PC-3 (cell line): ENCODE results near the gene TEX14. TPM values are rescaled to one million over a fixed set of nuclear protein-coding genes. Genes with fewer than 3 reads are reported as not detected.

Source experiments
- ATAC-seq: fragments of 200-7000 bp; cut with Tn5 transposase; 2 replicates; pipeline ENCODE4 v1.9.1; 2020; ENCODE audit warnings: mild to moderate bottlenecking, moderate library complexity
- BruUV-seq: library from RNA; stranded (reverse); fragments of 400-500 nt; replicated peaks from 2 replicates; lab custom pipeline; 2021; lab: Mats Ljungman, UMichigan
- CTCF ChIA-PET: fragments of 300-600 bp; sonication (Branson Sonifier 250); formaldehyde crosslinking; loops from one replicate; lab custom pipeline; 2022; ENCODE audit warnings: antibody characterized with exemption; lab: Charles Lee
- POLR2A ChIA-PET: fragments of 300-600 bp; sonication (Branson Sonifier 250); formaldehyde crosslinking; loops from one replicate; lab custom pipeline; 2022; ENCODE audit warnings: antibody characterized with exemption; ENCODE audit not compliant: unreplicated experiment; lab: Charles Lee
- DNase-seq: peaks from one replicate; pipeline ENCODE4 v3.0.0-alpha.2; 2015
- H2AFZ ChIP-seq: fragments of 300-600 bp; sonication (generic); 2 replicates; pipeline ENCODE4 v1.6.0; 2016; ENCODE audit warnings: antibody characterized with exemption, low read length
- H3F3A ChIP-seq: fragments of 300-600 bp; sonication (generic); one replicate; pipeline ENCODE4 v1.6.0; 2017; ENCODE audit warnings: antibody characterized with exemption, low read length, control low read depth, mild to moderate bottlenecking; ENCODE audit not compliant: unreplicated experiment
- H3K27ac ChIP-seq: fragments of 300-600 bp; sonication (generic); 2 replicates; pipeline ENCODE4 v1.5.1; 2016; ENCODE audit warnings: mild to moderate bottlenecking, low read length
- H3K27me3 ChIP-seq: fragments of 300-600 bp; sonication (generic); 2 replicates; pipeline ENCODE4 v1.6.1; 2016; ENCODE audit warnings: low read length, mixed read lengths
- H3K36me3 ChIP-seq: fragments of 300-600 bp; sonication (generic); 2 replicates; pipeline ENCODE4 v1.6.1; 2016; ENCODE audit warnings: low read depth, mixed run types, low read length, mixed read lengths
- H3K4me1 ChIP-seq: fragments of 300-600 bp; sonication (generic); 2 replicates; pipeline ENCODE4 v1.5.1; 2016; ENCODE audit warnings: low read length; ENCODE audit not compliant: insufficient read depth
- H3K4me2 ChIP-seq: fragments of 300-600 bp; sonication (generic); 2 replicates; pipeline ENCODE4 v1.6.0; 2016; ENCODE audit warnings: low read length
- H3K4me3 ChIP-seq: fragments of 300-600 bp; sonication (generic); 2 replicates; pipeline ENCODE4 v1.5.1; 2016; ENCODE audit warnings: mild to moderate bottlenecking, low read length, mixed read lengths
- H3K79me2 ChIP-seq: fragments of 300-600 bp; sonication (generic); 2 replicates; pipeline ENCODE4 v1.6.1; 2017; ENCODE audit warnings: low read length, mixed read lengths
- H3K9ac ChIP-seq: fragments of 300-600 bp; sonication (generic); 2 replicates; pipeline ENCODE4 v1.6.0; 2016; ENCODE audit warnings: mild to moderate bottlenecking, low read length
- H3K9me2 ChIP-seq: fragments of 300-600 bp; sonication (generic); replicated peaks from 2 replicates; pipeline ENCODE4 v1.6.1; 2016; ENCODE audit warnings: mixed run types, low read length, mixed read lengths
- H3K9me3 ChIP-seq: fragments of 300-600 bp; sonication (generic); 2 replicates; pipeline ENCODE4 v1.6.1; 2016; ENCODE audit warnings: low read length, mixed read lengths
- H4K20me1 ChIP-seq: fragments of 300-600 bp; sonication (generic); 2 replicates; pipeline ENCODE4 v1.6.1; 2016; ENCODE audit warnings: low read length, mixed read lengths
- EZH2 ChIP-seq: fragments of 300-600 bp; sonication (generic); IDR thresholded peaks from one replicate; pipeline ENCODE4 v1.6.1; 2017; ENCODE audit warnings: antibody characterized with exemption, mild to moderate bottlenecking, low read length; ENCODE audit not compliant: unreplicated experiment
- EZH2phosphoT487 ChIP-seq: fragments of 300-600 bp; sonication (generic); IDR thresholded peaks from 2 replicates; pipeline ENCODE4 v1.6.1; 2018; ENCODE audit warnings: mild to moderate bottlenecking, antibody characterized with exemption, low read length, borderline replicate concordance
- intact Hi-C: fragments of 100-400 bp; cut with micrococcal nuclease; formaldehyde crosslinking; loops from 2 replicates; pipeline ENCODE4 v1.9.0; 2023
- total RNA-seq: library from RNA; depleted of rRNA; stranded (reverse); fragments of >200 nt; gene quantifications from 2 replicates; pipeline ENCODE4 v1.2.3, GENCODE V29; 2014
- TF ChIP-seq, protein P1 (sequence below): fragments of 300-600 bp; sonication (generic); conservative IDR thresholded peaks from 2 replicates; pipeline ENCODE4 v1.5.1; 2017; ENCODE audit warnings: antibody characterized with exemption, low read depth, mild to moderate bottlenecking, low read length

TEX14 gene
- total RNA-seq, 1 experiment from 2014 or later, result 0.29 TPM

DNA sequence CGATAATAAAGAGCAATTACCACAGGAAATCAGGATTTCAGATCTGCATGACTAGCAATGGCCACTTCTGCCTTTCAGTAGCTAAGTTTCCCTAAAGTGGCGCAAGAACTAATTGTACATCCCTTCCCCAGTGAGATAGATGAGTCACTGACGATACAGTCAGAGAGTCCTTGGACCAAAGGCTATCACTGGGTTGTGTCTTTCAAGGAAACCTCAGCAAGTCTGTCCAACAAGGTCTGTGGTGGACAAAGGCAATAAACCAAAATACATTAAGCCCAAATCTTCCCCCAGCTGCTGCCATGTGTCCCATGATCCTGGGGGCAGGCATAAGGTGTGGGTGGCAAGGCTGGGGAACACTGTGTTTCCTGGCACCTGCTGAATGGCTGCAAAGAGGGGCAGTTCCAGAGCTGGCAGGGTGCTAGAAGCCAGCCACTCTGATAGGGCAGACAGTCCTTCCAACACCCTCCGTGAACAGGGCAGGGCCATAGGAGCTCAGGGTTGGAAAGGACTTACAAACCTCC, 156.9 kb downstream of the TEX14 start:
- no peaks in the 10 kb centered on the region for H3K9me2 ChIP-seq
- no peak overlapping the region for H3K4me2 ChIP-seq
- intact Hi-C loops, result no loop called here
- ChIA-PET CTCF (interaction anchor here (0.6 kb wide), 1 partner anchor 10 kb away, joined by 3 read pairs; no protein-coding TSS in a partner anchor), POLR2A (interaction anchor here (0.6 kb wide), 2 partner anchors 97 to 819 kb away, joined by 3 to 5 read pairs; no protein-coding TSS in a partner anchor)
- BruUV-seq, result no TSS peak
- H3K9me3 ChIP-seq, result no peaks in the 10 kb centered on the region
- H3K4me3 ChIP-seq, result no peak overlapping the region
- peaks cover 9% of the 10 kb centered on the region for H3K27me3 ChIP-seq
- H3K79me2 ChIP-seq, result no peaks in the 10 kb centered on the region
- peak; percentile 53 for DNase-seq
- H3K36me3 ChIP-seq, result no peaks in the 10 kb centered on the region
- H3K9ac ChIP-seq, result no peak overlapping the region
- H3F3A ChIP-seq, result no peaks in the 10 kb centered on the region
- no peaks in the 10 kb centered on the region for H4K20me1 ChIP-seq
- no peak overlapping the region for H2AFZ ChIP-seq
- peaks cover 21% of the 10 kb centered on the region for H3K4me1 ChIP-seq
- ATAC-seq, result peak; percentile 2; the same call in 1 of the 2 replicates
- no peak overlapping the region for H3K27ac ChIP-seq
- TF ChIP-seq, protein P1, sequence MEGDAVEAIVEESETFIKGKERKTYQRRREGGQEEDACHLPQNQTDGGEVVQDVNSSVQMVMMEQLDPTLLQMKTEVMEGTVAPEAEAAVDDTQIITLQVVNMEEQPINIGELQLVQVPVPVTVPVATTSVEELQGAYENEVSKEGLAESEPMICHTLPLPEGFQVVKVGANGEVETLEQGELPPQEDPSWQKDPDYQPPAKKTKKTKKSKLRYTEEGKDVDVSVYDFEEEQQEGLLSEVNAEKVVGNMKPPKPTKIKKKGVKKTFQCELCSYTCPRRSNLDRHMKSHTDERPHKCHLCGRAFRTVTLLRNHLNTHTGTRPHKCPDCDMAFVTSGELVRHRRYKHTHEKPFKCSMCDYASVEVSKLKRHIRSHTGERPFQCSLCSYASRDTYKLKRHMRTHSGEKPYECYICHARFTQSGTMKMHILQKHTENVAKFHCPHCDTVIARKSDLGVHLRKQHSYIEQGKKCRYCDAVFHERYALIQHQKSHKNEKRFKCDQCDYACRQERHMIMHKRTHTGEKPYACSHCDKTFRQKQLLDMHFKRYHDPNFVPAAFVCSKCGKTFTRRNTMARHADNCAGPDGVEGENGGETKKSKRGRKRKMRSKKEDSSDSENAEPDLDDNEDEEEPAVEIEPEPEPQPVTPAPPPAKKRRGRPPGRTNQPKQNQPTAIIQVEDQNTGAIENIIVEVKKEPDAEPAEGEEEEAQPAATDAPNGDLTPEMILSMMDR, result no peak
- TF ChIP-seq EZH2phosphoT487, result no peak
- TF ChIP-seq EZH2, result no peak

- BruUV-seq, result no TSS peak
- Histone ChIP-seq H3K4me3 (no peak overlapping the region), H3K27me3 (peaks cover 9% of the 10 kb centered on the region), H3K4me2 (no peak overlapping the region), H3K4me1 (peaks cover 21% of the 10 kb centered on the region), H2AFZ (no peak overlapping the region), H4K20me1 (no peaks in the 10 kb centered on the region), H3K79me2 (no peaks in the 10 kb centered on the region), H3K36me3 (no peaks in the 10 kb centered on the region), H3K27ac (no peak overlapping the region), H3K9ac (no peak overlapping the region), H3K9me2 (no peaks in the 10 kb centered on the region), H3F3A (no peaks in the 10 kb centered on the region), H3K9me3 (no peaks in the 10 kb centered on the region)
- POLR2A ChIA-PET, result interaction anchor here (0.5 to 0.6 kb wide), 2 partner anchors 527 to 820 kb away, joined by 3 to 5 read pairs; partner anchors contain the start of gene SRSF1
- CTCF ChIA-PET, result interaction anchor here (0.6 kb wide), 1 partner anchor 10 kb away, joined by 3 read pairs; no protein-coding TSS in a partner anchor
- intact Hi-C loops, result no loop called here
- DNase-seq, result no peak
- TF ChIP-seq EZH2, result no peak
- TF ChIP-seq, protein P1, result peak; percentile 27; the same call in 1 of the 2 replicates
- no peak for TF ChIP-seq EZH2phosphoT487
- ATAC-seq, result no peak
Observed at GRCh38 chr17:58534331-58534730, 157.5 kb downstream of the TEX14 start.

- ChIA-PET CTCF (no interaction called here), POLR2A (interaction anchor here (0.5 to 0.6 kb wide), 2 partner anchors 368 to 526 kb away, joined by 3 to 6 read pairs; partner anchors contain the start of gene SRSF1)
- intact Hi-C loops, result no loop called here
- BruUV-seq, result no TSS peak
- no peaks in the 10 kb centered on the region for H3F3A ChIP-seq
- no peaks in the 10 kb centered on the region for H4K20me1 ChIP-seq
- H3K9me3 ChIP-seq, result no peaks in the 10 kb centered on the region
- DNase-seq (no peak), ATAC-seq (no peak)
- no peaks in the 10 kb centered on the region for H3K79me2 ChIP-seq
- H3K27me3 ChIP-seq, result peaks cover 9% of the 10 kb centered on the region
- no peak overlapping the region for H3K4me2 ChIP-seq
- no peak overlapping the region for H3K4me3 ChIP-seq
- H3K9ac ChIP-seq, result no peak overlapping the region
- H3K9me2 ChIP-seq, result no peaks in the 10 kb centered on the region
- peaks cover 21% of the 10 kb centered on the region for H3K4me1 ChIP-seq
- no peak overlapping the region for H2AFZ ChIP-seq
- TF ChIP-seq, protein P1, result no peak
- no peak for TF ChIP-seq EZH2
- no peak for TF ChIP-seq EZH2phosphoT487
- no peaks in the 10 kb centered on the region for H3K36me3 ChIP-seq
- no peak overlapping the region for H3K27ac ChIP-seq
Observed at GRCh38 chr17:58533616-58534188, 158.1 kb downstream of the TEX14 start.
